ENCODE results near the gene ATP11A.
"Not testable (repeated sequence)": the region's sequence is repeated elsewhere in the genome, so short reads cannot be mapped to it uniquely, and the experiment has no call there.

ATP11A gene

DNA sequence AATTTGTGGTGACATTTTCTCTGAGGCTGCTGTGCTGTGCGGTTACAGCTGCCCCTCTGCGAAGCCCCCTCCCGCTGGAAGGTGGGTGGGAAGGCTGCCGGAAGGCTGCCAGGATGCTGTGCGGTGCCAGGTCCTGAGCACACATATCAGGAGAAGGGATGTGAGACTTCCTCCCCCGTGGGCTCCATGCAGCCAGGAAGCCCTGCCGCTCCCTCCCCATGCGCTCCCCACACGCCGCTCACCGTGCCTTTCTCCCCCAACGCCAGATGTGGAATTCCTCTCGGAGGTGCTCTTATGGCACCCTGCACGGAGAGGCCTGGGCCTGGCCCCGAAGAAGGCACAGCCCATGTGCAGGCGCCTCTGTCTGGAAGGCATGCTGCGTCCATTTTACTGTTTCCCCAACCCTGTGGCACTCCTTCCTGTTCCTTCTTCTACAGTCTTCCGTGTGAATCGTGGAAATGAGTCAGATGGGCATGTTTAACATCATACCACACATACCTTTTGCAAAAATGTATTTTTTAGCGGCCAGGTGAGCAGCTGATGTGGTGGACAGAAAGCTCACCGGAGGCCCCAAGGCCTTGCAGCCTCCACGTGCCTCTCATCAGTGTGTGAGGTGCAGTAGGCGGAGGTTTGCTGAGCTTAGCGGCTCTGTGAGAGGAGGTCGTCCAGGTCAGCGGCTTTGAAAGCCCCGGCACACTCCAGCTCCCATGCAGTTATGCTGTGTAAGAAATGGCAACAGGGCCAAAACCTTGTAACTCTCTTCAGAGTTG is 88.0 kb downstream of the ATP11A start:
- DNase-seq: no peak

DNA sequence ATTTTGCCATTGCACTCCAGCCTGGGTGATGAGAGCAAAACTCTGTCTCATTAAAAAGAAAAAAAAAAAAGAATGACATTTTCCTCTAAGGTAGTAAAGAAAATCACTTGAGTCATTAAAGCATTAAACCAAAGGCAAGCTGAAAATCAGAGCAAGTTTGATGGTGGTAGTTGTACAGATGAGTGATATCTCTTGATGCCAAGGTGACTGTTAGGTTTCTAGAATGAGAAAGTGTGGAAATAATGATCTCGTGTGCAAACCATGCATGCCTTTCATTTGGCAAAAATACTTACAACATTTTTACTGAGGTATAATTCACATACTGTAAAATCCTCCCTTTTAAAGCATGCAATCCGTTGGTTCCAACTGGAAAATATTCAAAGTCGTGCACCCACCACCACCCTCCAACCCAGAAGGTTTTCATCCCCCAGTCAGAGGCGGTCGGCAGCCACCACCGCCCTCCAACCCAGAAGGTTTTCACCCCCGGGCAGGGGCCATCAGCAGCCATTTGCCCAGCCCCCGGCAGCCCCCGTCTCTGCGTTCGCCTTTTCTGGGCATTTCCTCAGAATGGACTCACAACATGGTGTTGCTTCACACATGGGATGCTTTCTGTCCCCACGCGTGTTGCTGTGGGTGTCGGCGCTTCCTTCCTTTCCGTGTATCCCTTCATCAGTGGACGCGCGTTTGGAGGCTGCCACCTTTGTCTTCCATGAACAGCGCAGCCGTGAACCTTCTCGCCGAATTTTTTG is 90.2 kb downstream of the ATP11A start:
- DNase-seq: no peak

DNA sequence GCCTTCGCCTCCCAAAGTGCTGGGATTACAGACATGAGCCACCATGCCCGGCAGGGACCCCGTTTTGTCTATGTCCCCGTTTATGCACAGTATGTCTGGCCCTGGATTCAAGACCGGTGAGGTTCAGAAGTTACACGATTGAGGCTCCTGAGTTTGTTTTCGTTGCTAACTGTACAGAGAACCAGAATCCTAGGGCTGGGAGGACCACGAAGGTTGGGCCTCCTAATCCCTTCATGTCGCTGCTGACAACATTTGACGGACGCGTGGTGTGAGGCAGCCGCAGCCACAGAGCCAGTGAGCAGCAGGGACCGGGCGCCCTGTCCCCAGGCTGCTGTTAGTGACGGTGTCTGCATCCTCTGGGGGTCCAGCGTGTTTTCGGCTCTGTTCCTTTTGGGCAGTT is 91.4 kb downstream of the ATP11A start:
- no peak for DNase-seq

DNA sequence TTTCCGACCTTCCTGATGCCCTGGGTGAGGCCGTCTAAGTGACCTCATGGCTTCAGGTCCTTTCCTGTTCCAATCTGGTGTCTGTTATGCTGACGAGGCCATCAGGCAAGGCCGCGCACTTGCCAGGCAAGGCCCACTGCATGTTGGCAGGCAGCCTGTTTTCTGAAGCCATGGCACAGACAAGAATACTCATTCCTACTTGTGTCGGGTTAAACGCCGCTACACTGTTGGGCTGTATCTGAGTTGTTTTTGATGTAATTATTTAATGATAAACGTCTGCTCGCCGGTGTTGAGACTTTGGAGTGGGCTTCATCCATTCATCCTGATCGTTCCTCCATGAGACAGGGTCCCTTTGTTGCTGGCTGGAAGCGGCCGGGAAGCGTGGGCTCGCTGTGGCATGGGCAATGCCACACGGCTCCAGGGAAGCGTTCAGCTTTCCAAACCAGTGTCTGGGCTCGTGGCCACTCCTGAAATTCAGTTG is 92.1 kb downstream of the ATP11A start:
- no peak for DNase-seq

DNA sequence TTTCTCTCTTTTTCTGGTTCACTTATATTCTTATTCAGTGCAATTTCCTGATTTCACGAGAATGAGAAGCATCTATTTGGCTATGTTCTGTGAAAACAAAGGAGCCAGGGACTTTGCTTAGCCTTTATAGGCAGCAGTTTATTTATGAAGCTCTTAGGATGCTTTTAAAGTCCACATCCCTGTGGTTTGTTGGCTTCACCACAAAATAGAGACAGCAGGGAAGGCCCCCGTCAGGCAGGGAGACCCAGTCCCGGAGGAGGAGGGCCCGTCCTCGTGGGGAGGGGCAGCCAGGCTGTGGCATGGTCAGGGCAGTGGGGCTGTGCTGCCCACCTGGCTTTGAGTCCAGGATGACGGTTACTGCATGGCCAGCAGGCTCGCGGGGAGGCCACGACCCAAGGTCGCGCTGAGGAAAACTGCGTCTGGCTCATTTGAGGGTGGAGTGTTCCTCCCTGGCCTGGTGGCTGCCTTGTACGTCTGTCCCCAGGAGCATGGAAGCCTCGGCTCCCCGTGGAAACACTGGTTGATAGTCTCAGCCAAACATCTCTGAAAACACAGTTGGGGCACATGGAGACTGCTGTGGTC is 92.7 kb downstream of the ATP11A start:
- no peak for DNase-seq

DNA sequence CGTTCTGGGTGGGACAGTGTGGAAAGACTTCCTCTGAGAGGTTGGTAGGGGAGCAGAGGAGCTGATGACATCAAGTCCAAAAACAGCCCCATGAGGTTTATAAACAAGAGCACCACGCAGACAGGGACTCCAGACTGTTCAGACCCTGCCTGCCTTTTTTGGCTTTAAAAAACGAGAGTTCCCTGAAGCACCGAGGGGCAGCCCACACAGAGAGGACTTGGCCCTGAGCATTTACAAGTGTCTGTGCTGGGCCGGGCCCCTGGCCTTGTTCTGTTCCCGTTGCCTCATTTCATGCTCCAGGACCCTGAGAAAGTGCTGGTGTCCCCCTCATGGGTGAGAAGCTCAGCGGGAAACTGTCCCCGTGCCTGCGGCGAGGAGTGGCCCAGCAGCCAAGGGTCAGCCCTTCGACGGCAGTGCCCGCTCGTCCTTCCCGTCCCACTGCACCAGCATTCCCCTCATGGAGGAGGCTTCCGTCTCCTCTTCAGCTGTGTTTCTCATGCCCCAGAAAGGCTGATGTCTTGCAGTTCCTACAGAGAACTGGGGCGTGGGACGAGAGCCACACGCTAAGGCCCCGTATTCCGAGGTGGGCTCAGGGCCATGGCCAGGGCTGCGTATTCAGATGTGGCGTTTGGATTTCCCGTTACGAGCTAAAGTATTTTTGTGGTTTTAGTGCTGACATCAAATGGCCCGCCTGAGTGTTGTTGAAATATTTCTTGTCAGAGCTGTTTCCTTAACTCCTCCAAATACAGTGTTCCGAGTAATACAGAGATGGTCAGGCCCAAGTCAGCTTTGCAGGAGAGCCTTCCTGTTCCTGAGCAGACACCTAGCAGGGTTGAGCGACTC is 93.5 kb downstream of the ATP11A start:
- DNase-seq: no peak

DNA sequence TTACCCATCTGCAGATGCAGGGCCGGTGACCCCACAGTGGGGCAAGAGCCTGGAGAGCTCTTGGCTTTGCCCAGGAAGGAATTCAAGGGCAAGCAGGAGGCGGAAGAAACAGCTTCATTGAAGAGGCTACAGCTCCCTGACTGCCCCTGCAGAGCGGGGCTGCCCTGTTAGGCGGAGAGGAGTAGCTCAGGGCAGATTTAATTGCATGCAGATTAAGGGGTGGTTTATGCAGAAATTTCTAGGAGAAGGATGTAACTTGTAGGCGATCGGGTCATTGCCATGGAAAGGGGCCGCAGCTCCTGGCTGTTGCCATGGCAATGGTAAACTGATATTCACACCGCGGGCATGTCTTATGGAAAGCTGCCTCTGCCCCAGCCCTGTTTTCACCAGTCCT is 94.1 kb downstream of the ATP11A start:
- DNase-seq: no peak

DNA sequence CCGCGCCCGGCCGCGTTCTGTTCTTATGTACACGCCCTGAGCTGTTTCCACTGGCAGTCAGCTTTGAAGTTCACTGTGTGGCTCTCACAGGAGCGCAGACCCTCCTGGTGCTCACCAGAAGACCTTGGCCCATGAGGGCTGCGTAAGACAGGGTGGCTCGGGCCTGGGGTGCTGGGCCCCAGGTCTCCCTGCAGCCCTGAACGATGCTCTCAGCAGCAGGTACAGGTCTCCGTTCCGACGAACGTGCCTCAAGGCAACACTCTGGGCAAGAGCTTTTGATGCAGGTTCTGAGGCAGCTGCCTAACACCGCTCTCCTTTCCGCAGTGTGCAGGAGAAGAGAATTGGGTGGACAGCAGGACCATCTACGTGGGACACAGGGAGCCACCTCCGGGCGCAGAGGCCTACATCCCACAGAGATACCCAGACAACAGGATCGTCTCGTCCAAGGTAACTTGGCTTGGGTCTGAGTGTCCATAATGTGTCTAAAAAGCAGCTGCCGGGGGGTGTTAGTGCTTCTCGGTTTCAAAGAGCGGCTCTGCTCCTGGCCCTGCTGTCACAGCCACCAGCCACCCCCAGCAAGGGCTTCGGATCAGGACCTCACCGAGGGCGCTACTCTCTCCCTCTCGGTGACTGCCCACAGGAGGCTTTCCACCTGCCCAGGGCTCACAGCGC is 95.1 kb downstream of the ATP11A start:
- DNase-seq: no peak

DNA sequence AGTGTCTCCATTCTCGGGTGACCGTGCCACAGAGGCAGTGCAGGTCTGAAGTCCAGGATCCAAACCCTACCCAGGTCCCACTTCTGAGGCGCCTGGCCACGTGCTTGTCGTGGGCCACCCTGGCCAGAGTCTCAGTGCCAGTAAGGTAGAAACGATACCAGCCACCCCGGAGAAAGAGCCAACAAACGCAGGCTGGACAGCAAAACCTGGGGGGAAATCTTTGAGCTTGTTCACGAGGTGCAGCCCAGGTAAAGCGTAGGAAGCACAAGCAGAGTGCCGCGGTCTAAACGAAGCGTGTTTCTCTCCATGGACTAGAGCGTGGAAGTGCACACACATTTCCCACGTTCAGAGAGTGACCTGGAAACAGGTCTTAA is 95.6 kb downstream of the ATP11A start:
- no peak for DNase-seq

DNA sequence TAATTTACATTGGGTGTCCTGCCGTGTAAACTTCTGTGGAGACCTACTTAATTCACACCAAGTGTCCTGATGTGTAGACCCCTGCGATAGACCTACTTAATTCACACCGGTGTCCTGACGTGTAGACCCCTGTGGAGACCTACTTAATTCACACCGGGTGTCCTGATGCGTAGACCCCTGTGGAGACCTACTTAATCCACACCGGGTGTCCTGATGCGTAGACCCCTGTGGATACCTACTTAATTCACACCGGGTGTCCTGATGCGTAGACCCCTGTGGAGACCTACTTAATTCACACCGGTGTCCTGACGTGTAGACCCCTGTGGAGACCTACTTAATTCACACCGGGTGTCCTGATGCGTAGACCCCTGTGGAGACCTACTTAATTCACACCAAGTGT is 97.0 kb downstream of the ATP11A start:
- DNase-seq: not testable (repeated sequence)

DNA sequence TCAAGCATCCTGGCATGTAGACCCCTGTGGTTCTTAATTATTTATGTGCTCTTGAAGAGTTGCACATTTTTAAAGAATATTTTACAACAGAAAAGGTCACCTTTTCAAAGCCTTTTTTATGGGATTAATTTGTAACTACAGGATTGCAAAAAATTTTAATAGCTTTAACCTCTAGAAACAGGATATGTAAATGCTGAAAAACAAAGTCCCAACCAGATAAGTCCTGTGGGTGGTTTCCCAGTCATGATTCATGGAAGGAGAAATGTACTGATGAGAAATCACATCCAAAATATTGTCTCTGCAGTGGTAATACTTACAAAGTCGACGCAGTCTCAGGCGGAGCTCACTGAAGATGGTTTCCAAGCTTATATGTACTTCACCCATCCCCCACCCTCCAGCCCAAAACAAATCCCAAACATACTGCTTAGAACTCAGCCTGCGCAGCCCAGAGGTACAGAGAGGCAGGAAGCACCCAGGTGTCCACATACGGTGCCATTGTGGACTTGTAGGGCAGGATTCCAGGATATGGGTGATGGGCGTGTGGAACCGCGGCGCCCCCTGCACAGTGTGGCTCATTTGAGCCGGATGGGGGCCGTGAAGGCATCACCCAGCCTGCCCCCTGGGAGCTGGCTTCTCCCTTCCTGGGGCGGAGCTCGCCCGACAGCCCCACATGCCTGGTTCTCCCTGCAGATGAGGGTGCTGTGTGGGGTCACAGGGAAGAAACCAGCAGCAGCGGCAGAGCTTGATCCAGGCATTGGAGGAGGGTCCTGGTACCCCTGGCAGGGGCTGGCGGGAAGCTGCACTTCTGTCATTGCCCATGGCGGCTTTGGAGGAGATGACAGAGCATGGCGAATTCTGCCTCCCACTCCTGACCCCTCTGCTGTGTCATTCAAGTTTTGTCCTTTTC is 101.2 kb downstream of the ATP11A start:
- DNase-seq: no peak

DNA sequence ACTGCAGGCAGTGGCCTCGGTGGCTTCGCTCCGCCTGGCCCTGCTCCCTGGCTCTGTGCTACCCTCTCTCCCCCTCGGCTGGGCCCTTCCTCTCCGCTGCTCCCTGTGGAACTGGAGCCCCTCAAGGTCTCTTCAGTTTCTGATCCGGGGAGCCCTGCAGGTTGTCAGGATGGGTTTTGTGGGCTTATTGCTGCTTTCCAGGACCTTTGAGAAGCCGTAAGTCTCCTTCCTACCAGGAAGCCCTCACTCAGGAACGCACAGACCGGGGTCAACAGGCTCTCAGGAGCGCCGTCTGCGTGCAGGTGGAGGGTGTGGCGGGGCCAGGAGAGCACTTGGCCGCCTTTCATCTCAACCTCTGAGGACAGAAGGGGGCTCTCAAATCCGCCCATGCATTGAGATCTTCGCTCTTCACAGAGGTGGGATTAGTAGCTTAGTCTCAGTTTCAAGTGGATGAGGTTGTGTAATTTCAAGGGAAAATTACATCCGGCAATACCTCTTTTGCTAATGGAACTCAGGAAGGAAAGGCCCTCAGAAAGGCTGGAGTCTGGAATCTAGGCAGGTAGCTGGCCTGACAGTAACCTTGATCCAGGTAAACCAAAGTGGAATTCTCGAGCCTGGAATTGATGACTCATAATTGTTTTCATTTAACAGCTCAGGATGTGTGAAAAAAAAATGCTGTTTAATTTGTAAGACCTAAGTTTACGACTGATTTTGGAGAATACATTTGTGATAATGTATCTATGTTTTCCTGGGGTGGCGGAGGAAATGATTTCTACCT is 102.0 kb downstream of the ATP11A start:
- no peak for DNase-seq

DNA sequence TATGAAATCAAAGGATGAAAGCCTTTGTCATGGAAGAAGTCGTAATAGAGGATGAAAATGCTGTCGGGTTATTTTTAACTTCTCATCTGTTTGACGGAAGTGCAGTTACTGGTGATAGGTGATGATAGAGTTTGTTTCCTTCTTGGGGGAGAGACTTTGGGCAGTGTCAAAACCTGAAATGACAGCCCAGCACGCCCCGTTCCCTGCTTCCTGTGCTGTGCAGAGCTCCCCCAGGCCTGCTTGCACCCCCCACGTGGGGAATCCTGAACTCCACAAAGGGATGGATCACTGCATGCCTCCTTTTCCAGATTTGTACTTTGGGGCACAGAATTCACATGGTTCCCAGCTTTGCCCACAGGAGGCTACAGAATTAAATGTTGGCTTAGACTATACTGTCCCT is 102.7 kb downstream of the ATP11A start:
- DNase-seq: no peak

DNA sequence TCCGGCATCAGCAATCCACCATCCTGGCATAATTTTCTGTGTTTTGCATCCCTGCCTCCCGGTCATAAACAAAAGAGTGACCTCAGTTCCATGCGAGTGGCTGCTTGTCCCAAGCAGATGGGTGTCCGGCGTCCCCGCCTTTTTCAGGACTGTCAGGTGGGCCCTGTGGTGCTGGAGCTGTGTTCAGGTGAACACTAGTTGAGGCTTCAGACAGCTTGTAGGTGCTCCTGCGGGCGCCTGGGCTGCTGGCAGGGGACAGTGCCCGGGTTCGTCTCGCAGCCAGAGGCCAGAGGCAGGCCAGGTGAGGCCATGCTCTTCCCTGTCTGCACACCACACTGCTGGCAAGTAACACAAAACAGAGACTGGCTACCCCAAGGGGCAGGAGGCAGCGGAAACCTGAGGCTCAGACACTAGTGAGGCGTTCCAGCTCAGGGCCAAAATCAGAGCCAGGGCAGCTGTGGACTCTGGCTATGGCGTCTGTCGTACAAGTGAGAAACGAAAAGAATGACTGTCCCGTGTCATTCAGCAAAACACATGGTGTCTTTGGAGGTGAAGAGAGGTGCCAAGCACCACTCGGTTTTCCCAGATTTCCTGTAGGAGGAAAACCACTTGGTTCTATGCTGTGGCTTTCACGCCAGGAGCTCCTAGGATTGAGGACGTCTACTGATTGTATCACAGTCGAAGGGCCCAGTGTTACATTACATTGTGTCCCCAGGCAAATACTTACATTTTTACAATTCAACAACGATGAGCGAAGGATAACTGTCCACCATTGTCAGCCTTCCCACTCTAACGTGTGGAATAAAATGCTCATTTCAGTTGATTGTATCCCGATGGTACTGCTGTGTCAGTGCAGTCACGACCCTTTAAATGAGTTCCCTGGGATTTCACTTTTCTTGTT is 104.0 kb downstream of the ATP11A start:
- no peak for DNase-seq

DNA sequence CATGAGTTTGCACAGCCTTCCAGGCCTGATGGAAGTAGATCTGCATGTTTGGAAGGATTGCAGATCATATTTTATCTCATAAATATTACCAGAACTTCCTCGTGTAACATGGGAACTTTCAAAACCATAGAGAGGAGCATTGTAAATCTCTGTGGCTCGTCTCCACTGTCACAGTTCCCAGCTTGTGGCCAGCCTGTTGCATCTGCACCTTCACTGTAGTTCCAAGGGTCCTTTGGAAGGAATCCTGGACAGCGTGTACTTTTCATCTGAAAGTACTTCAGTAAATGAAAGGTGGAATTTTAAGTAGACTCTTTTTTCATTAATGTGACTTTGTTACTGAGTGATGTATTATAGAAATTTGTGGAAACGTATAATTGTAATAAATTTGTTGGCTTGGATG is 105.4 kb downstream of the ATP11A start:
- no peak for DNase-seq

DNA sequence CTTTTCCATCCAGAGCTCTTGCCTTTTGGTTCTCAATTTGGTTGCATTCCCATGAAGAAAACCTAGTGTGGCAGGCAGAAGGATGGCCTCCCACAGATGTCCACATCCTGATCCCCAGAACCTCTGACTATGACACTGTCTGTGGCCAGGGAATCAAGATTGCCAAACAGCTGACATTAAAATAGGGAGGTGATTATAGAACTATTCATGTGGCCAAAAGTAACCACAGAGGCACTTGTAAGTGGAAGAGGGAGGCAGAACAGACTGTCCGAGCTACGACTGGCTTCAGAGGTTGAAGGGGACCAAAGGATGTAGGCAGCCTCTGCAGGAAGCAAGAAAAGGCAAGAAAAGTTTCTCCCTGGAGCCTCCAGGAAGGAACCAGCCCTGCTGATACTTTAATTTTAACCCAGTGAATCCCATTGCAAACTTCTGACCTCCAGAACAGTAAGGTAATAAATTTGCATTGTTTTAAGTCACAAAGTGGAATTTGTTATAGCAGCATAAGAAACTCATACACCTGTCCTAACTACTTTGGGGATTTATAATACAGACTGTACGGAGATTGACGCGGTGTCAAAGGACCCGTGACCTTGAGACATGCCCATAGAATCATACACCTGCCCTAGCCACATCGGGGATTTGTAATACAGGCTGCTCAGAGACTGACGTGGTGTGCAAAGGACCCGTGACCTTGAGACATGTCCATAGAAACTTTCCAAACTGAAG is 106.5 kb downstream of the ATP11A start:
- DNase-seq: no peak

DNA sequence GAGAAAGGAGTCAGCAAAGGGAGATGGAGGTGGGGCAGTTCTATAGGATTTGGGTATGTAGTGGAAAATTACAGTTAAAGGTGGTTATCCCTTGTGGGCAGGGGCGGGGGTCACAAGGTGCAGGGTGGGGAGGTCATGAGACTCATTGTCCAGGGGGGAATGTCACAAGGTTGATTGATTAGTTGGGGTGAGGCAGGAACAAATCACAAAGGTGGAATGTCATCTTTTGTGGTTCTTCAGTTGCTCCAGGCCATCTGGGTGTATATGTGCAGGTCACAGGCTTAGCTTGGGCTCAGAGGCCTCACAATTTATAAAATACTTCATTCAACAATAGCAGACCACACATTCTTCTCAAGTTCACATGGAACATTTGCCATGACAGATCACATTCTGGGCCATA is 109.6 kb downstream of the ATP11A start:
- no peak for DNase-seq

DNA sequence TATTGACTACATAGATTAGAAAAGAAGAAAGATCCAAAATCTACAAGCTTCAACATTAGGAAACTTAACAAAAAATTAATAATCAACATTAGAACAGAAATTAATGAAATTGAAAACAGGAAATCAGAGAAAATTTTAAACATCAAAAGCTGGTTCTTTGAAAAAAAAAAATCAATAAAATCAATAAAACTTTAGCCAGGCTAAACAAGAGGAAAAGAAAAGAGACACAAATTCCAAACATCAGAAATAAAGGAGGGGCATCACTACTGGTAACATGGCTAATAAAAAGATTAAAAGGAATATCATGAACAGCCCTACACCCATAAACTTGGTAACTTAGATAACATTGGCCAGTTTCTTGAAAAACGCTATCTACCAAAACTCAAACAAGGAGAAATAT is 110.2 kb downstream of the ATP11A start:
- DNase-seq: no peak

DNA sequence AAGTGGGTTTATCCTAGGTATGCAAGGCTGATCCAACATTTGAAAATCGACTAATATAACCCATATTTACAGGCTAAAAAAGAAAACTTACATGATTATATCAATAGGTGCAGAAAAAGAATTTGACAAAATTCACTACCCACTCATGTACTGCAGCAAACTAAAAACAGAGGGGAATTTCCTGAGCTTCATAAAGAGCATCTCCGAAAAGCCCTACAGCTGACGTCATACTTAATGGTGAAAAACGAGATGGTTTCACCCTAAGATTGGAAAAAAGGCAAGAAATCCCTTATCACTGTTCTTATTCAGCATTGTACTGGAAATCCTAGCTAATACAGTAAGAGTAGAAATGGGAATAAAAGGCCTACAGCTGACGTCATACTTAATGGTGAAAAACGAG is 111.0 kb downstream of the ATP11A start:
- not testable (repeated sequence) for DNase-seq

Data from CD4-positive, alpha-beta T cell treated with Interleukin-6 for 4 hours (primary cell).